OCI-LY1 (cell line): ENCODE measurements around the gene KLF8.

ENCODE experiments used
- H2AFZ ChIP-seq: fragments of 200-600 bp; sonication (generic), shearing (Covaris generic); 2 replicates; pipeline ENCODE4 v1.6.0; 2014; ENCODE audit warnings: antibody characterized with exemption, mild to moderate bottlenecking, low read length
- H3F3A ChIP-seq: fragments of 200-600 bp; sonication (generic), shearing (Covaris generic); 2 replicates; pipeline ENCODE4 v1.6.0; 2014; ENCODE audit warnings: mild to moderate bottlenecking, antibody characterized with exemption, low read length, moderate library complexity; ENCODE audit not compliant: insufficient read depth
- H3K27ac ChIP-seq: fragments of 200-600 bp; sonication (generic); 2 replicates; pipeline ENCODE4 v1.5.1; 2014; ENCODE audit warnings: low read length, mixed run types, mild to moderate bottlenecking, low read depth; ENCODE audit not compliant: poor library complexity, severe bottlenecking
- H3K27me3 ChIP-seq: fragments of 200-600 bp; sonication (generic); 2 replicates; pipeline ENCODE4 v1.6.0; 2014; ENCODE audit warnings: antibody characterized with exemption, mild to moderate bottlenecking, low read length, moderate library complexity; ENCODE audit not compliant: insufficient read depth
- H3K36me3 ChIP-seq: fragments of 200-600 bp; sonication (generic); 2 replicates; pipeline ENCODE4 v1.6.1; 2014; ENCODE audit warnings: mild to moderate bottlenecking, antibody characterized with exemption, low read length, moderate library complexity, mixed read lengths; ENCODE audit not compliant: insufficient read depth
- H3K4me1 ChIP-seq: fragments of 200-600 bp; sonication (generic); 2 replicates; pipeline ENCODE4 v1.5.1; 2014; ENCODE audit warnings: mild to moderate bottlenecking, low read length, moderate library complexity; ENCODE audit not compliant: insufficient read depth, severe bottlenecking
- H3K4me2 ChIP-seq: fragments of 200-600 bp; sonication (generic), shearing (Covaris generic); 2 replicates; pipeline ENCODE4 v1.6.1; 2014; ENCODE audit warnings: low read length
- H3K4me3 ChIP-seq: fragments of 200-600 bp; sonication (generic); 2 replicates; pipeline ENCODE4 v1.5.1; 2014; ENCODE audit warnings: low read length, low read depth, mild to moderate bottlenecking, mixed read lengths; ENCODE audit not compliant: poor library complexity, severe bottlenecking
- H3K79me2 ChIP-seq: fragments of 200-600 bp; shearing (Covaris generic); 2 replicates; pipeline ENCODE4 v1.6.1; 2016; ENCODE audit warnings: mixed run types, low read length, mixed read lengths; ENCODE audit not compliant: insufficient read depth
- H3K9ac ChIP-seq: fragments of 200-600 bp; sonication (generic), shearing (Covaris generic); 2 replicates; pipeline ENCODE4 v1.6.1; 2014; ENCODE audit warnings: mild to moderate bottlenecking, low read length, mixed read lengths
- H3K9me2 ChIP-seq: fragments of 200-600 bp; sonication (generic), shearing (Covaris generic); 2 replicates; pipeline ENCODE4 v1.6.1; 2014; ENCODE audit warnings: low read depth, mild to moderate bottlenecking, low read length, mixed read lengths
- H3K9me3 ChIP-seq: fragments of 200-600 bp; shearing (Covaris generic); 2 replicates; pipeline ENCODE4 v1.6.1; 2014; ENCODE audit warnings: low read length, mixed read lengths
- H4K20me1 ChIP-seq: fragments of 200-600 bp; sonication (generic), shearing (Covaris generic); 2 replicates; pipeline ENCODE4 v1.6.0; 2016; ENCODE audit warnings: mild to moderate bottlenecking, low read length; ENCODE audit not compliant: insufficient read depth
- CTCF ChIP-seq: fragments of 200-600 bp; sonication (generic), shearing (Covaris generic); IDR thresholded peaks from 2 replicates; pipeline ENCODE4 v1.5.1; 2017; ENCODE audit warnings: mild to moderate bottlenecking, antibody characterized with exemption, low read length, moderate library complexity, mixed read lengths
- EZH2 ChIP-seq: fragments of 200-600 bp; sonication (generic), shearing (Covaris generic); IDR thresholded peaks from 2 replicates; pipeline ENCODE4 v1.8.0; 2017; ENCODE audit warnings: borderline replicate concordance, mixed run types, mild to moderate bottlenecking, antibody characterized with exemption, low read length, moderate library complexity, mixed read lengths

KLF8 gene

GRCh38 chrX:56253832-56254703 is 21.9 kb downstream of the KLF8 start:
- no peak for TF ChIP-seq EZH2
- TF ChIP-seq CTCF = no peak

GRCh38 chrX:56268888-56269287 is 36.7 kb downstream of the KLF8 start:
- TF ChIP-seq EZH2 (no peak), CTCF (no peak)
- H4K20me1 ChIP-seq = no peaks in the 10 kb centered on the region
- no peaks in the 10 kb centered on the region for H3K79me2 ChIP-seq
- H3K27ac ChIP-seq = no peak overlapping the region
- H3F3A ChIP-seq = no peaks in the 10 kb centered on the region
- no peaks in the 10 kb centered on the region for H3K4me1 ChIP-seq
- no peaks in the 10 kb centered on the region for H3K27me3 ChIP-seq
- H3K4me2 ChIP-seq = no peak overlapping the region
- no peak overlapping the region for H3K9ac ChIP-seq
- H3K9me3 ChIP-seq = no peaks in the 10 kb centered on the region
- H2AFZ ChIP-seq = no peak overlapping the region
- H3K36me3 ChIP-seq = no peaks in the 10 kb centered on the region
- H3K4me3 ChIP-seq = no peak overlapping the region
- no peaks in the 10 kb centered on the region for H3K9me2 ChIP-seq

More at GRCh38 chrX:56253832-56254703, 21.9 kb downstream of the KLF8 start:
- H3K36me3 ChIP-seq = no peaks in the 10 kb centered on the region
- H3K9ac ChIP-seq = no peak overlapping the region
- no peak overlapping the region for H3K4me3 ChIP-seq
- H3K27me3 ChIP-seq = no peaks in the 10 kb centered on the region
- H3K4me2 ChIP-seq = no peak overlapping the region
- H3F3A ChIP-seq = no peaks in the 10 kb centered on the region
- no peaks in the 10 kb centered on the region for H3K9me2 ChIP-seq
- no peaks in the 10 kb centered on the region for H4K20me1 ChIP-seq
- H2AFZ ChIP-seq = no peak overlapping the region
- H3K79me2 ChIP-seq = no peaks in the 10 kb centered on the region
- H3K4me1 ChIP-seq = no peaks in the 10 kb centered on the region
- H3K27ac ChIP-seq = no peak overlapping the region
- no peaks in the 10 kb centered on the region for H3K9me3 ChIP-seq

GRCh38 chrX:56278692-56279091 is 46.5 kb downstream of the KLF8 start:
- Histone ChIP-seq H3K36me3 (no peaks in the 10 kb centered on the region), H4K20me1 (no peaks in the 10 kb centered on the region), H3K9ac (no peak overlapping the region), H3F3A (no peaks in the 10 kb centered on the region), H3K4me3 (no peak overlapping the region), H3K27ac (no peak overlapping the region), H3K9me3 (no peaks in the 10 kb centered on the region), H3K79me2 (no peaks in the 10 kb centered on the region), H3K9me2 (no peaks in the 10 kb centered on the region), H3K27me3 (no peaks in the 10 kb centered on the region), H2AFZ (no peak overlapping the region), H3K4me2 (no peak overlapping the region), H3K4me1 (no peaks in the 10 kb centered on the region)
- TF ChIP-seq EZH2 (no peak), CTCF (no peak)
